Karpas-422 (cell line): ENCODE measurements around the gene EEA1. TPM values are rescaled to one million over a fixed set of nuclear protein-coding genes. Genes with fewer than 3 reads are reported as not detected.

Source experiments
- small RNA-seq: library from RNA; depleted of rRNA; stranded (forward); fragments of <200 nt; gene quantifications from one replicate; pipeline ENCODE3, GENCODE V24; 2014
- total RNA-seq: library from RNA; depleted of rRNA; stranded (reverse); fragments of >200 nt; shearing (Covaris generic); gene quantifications from 2 replicates; pipeline ENCODE4 v1.2.3, GENCODE V29; 2014; ENCODE audit warnings: low replicate concordance; rRNA removed

Gene EEA1
- total RNA-seq, 1 experiment from 2014 or later, result 9.2 TPM

Small RNA genes within 50 kb of the gene (small RNA-seq; reads per million reads assigned to genes)
- 0.28 reads per million for gene RNU6-1329P

Other genes with a start within 250 kb of the EEA1 start
- gene PLEKHG7, start 226.3 kb downstream of the EEA1 start, total RNA-seq, result not detected in 2 replicates